ENCODE measurements around the gene POU1F1.

The POU1F1 gene

DNA sequence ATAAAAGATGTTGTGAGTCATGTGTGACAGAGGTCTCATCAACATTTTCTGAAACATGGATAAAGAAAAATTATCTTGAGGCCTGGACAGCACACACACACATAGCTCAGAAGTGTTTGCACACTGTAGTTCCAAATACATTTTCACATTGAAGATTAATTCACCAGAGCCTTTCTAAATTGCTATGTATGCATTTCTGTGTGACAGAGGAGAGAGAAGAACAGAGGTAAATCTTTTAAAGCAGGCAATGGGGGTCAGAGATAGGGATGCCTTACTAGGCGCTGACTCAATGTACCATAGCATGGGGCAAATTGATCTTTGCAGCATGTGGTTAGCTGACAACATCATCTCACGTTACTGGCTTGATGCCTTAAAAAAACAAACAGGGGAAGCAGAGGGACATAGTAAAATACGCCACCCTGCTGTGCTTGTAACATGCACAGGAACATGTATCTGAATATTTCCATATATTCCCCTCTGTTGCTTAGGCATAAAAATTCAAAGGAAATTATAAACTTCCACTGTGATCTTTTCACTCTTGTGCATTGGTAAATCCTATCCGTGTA, 7.7 kb downstream of the POU1F1 start:
- no peaks in the 10 kb centered on the region for H3K36me3 ChIP-seq (ENCODE audit: control insufficient read depth, low read length)
- no peaks in the 10 kb centered on the region for H3K79me2 ChIP-seq (ENCODE audit: control insufficient read depth, low read length)
- no peak overlapping the region for H3K4me2 ChIP-seq (ENCODE audit: low read length)
- no peaks in the 10 kb centered on the region for H3K9me3 ChIP-seq (ENCODE audit: control insufficient read depth, insufficient read depth, low read length)
- no peak overlapping the region for H3K27ac ChIP-seq (ENCODE audit: low read depth, low read length)
- no peak overlapping the region for H3K4me3 ChIP-seq (ENCODE audit: low read length)
- no peak for TF ChIP-seq EZH2phosphoT487 (IDR thresholded peaks at IDR 0.05; ENCODE audit: borderline replicate concordance, low read length)
- TF ChIP-seq, protein P1, sequence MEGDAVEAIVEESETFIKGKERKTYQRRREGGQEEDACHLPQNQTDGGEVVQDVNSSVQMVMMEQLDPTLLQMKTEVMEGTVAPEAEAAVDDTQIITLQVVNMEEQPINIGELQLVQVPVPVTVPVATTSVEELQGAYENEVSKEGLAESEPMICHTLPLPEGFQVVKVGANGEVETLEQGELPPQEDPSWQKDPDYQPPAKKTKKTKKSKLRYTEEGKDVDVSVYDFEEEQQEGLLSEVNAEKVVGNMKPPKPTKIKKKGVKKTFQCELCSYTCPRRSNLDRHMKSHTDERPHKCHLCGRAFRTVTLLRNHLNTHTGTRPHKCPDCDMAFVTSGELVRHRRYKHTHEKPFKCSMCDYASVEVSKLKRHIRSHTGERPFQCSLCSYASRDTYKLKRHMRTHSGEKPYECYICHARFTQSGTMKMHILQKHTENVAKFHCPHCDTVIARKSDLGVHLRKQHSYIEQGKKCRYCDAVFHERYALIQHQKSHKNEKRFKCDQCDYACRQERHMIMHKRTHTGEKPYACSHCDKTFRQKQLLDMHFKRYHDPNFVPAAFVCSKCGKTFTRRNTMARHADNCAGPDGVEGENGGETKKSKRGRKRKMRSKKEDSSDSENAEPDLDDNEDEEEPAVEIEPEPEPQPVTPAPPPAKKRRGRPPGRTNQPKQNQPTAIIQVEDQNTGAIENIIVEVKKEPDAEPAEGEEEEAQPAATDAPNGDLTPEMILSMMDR (IDR thresholded peaks at IDR 0.05; ENCODE audit: low read depth, low read length, poor library complexity, severe bottlenecking) = no peak
- H3K27me3 ChIP-seq (ENCODE audit: control insufficient read depth, low read length) = 0 out of 2 replicates have a peak, but pooled peaks cover 2% of the 10 kb centered on the region
- H4K20me1 ChIP-seq (ENCODE audit: control insufficient read depth, insufficient read depth, low read depth, low read length) = no peaks in the 10 kb centered on the region
- H3K9me2 ChIP-seq (replicated peaks; ENCODE audit: control insufficient read depth, low read length) = no peaks in the 10 kb centered on the region
- H3F3A ChIP-seq (ENCODE audit: control insufficient read depth, insufficient read depth) = no peaks in the 10 kb centered on the region
- H3K4me1 ChIP-seq (ENCODE audit: control insufficient read depth, low read length) = no peaks in the 10 kb centered on the region

DNA sequence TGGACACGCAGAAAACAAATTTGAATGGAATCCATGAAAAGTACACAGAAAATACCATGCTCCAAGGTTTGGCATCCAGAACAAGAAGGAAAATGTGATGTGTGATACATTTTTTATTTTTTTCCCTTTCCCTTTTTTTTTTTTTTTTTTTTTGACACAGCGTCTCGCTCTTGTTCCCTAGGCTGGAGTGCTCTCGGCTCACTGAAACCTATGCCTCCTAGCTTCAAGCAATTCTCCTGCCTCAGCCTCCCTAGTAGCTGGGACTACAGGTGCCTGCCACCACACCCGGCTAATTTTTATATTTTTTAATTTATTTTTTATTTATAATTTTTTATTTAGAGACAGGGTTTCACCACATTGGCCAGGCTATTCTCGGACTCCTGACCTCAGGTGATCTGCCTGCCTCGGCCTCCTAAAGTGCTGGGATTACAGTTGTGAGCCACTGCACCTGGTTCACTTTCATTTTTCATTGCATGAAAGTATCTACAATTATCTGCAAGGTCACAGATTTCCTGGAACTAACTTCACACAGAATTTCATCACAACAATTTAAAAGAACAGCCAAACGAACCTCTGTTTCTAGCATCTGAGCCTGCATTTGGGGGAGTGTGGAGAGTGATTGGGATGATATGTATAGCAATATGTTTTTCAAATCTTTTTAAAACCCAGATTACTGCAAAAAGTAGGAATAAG, 8.3 kb downstream of the POU1F1 start:
- Histone ChIP-seq H3K27ac (ENCODE audit: low read depth, low read length) (no peak overlapping the region), H3K36me3 (ENCODE audit: control insufficient read depth, low read length) (no peaks in the 10 kb centered on the region), H3K27me3 (ENCODE audit: control insufficient read depth, low read length) (no peaks in the 10 kb centered on the region), H4K20me1 (ENCODE audit: control insufficient read depth, insufficient read depth, low read depth, low read length) (no peaks in the 10 kb centered on the region), H3K9me3 (ENCODE audit: control insufficient read depth, insufficient read depth, low read length) (no peaks in the 10 kb centered on the region), H3K4me3 (ENCODE audit: low read length) (no peak overlapping the region), H3K4me1 (ENCODE audit: control insufficient read depth, low read length) (no peaks in the 10 kb centered on the region), H3K79me2 (ENCODE audit: control insufficient read depth, low read length) (no peaks in the 10 kb centered on the region), H3K9me2 (replicated peaks; ENCODE audit: control insufficient read depth, low read length) (no peaks in the 10 kb centered on the region), H3F3A (ENCODE audit: control insufficient read depth, insufficient read depth) (no peaks in the 10 kb centered on the region), H3K4me2 (ENCODE audit: low read length) (no peak overlapping the region)
- no peak for TF ChIP-seq EZH2phosphoT487 (IDR thresholded peaks at IDR 0.05; ENCODE audit: borderline replicate concordance, low read length)
- TF ChIP-seq, protein P1 (IDR thresholded peaks at IDR 0.05; ENCODE audit: low read depth, low read length, poor library complexity, severe bottlenecking) = no peak

DNA sequence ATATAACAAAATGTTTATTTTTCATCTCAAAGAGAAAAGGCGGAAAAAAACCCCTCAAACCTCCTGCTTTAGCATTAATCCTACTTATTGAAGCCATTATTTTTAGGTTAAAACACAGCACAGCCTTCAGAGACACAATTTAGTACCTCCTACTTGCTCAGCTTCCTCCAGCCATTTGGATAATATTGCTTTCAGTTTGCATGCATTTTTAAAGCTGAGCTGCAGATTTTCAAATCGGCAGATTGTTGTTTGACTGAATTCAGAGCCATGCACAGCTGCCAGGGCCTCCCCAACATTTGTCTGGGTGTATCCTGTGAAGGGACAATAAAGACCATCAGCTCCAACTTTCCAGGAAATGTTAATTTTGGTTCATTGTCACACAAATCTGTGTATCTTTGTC, 14.5 kb downstream of the POU1F1 start:
- H3K4me2 ChIP-seq (ENCODE audit: low read length) = no peak overlapping the region
- no peaks in the 10 kb centered on the region for H3K79me2 ChIP-seq (ENCODE audit: control insufficient read depth, low read length)
- no peaks in the 10 kb centered on the region for H3K9me2 ChIP-seq (replicated peaks; ENCODE audit: control insufficient read depth, low read length)
- H3F3A ChIP-seq (ENCODE audit: control insufficient read depth, insufficient read depth) = no peaks in the 10 kb centered on the region
- TF ChIP-seq, protein P1 (IDR thresholded peaks at IDR 0.05; ENCODE audit: low read depth, low read length, poor library complexity, severe bottlenecking) = no peak
- no peak for TF ChIP-seq EZH2phosphoT487 (IDR thresholded peaks at IDR 0.05; ENCODE audit: borderline replicate concordance, low read length)
- peaks cover 3% of the 10 kb centered on the region; the same call in 1 of the 2 replicates for H3K27me3 ChIP-seq (ENCODE audit: control insufficient read depth, low read length)
- no peaks in the 10 kb centered on the region for H4K20me1 ChIP-seq (ENCODE audit: control insufficient read depth, insufficient read depth, low read depth, low read length)
- no peaks in the 10 kb centered on the region for H3K4me1 ChIP-seq (ENCODE audit: control insufficient read depth, low read length)
- H3K36me3 ChIP-seq (ENCODE audit: control insufficient read depth, low read length) = no peaks in the 10 kb centered on the region
- H3K9me3 ChIP-seq (ENCODE audit: control insufficient read depth, insufficient read depth, low read length) = no peaks in the 10 kb centered on the region
- H3K4me3 ChIP-seq (ENCODE audit: low read length) = no peak overlapping the region
- no peak overlapping the region for H3K27ac ChIP-seq (ENCODE audit: low read depth, low read length)
